Keratinocyte (primary cell): Measurements from ENCODE around the gene IL17REL.

Experiments used
- CTCF ChIP-seq, 3 experiments: IDR thresholded peaks in 1 of 3; conservative IDR thresholded peaks in 1 of 3; optimal IDR thresholded peaks in 1 of 3; 2 replicates in 2 of 3; 3 replicates in 1 of 3; pipeline versions ENCODE3 to v1.5.1; 2011; ENCODE audit warnings: low read length in 3 of 3, mild to moderate bottlenecking in 3 of 3, moderate library complexity in 2 of 3, control low read depth in 1 of 3, inconsistent platforms in 1 of 3; ENCODE audit not compliant: insufficient read depth in 2 of 3; ENCODE audit errors: extremely low read depth in 1 of 3
- EZH2 ChIP-seq: IDR thresholded peaks from one replicate; pipeline ENCODE4 v1.6.1; 2012; ENCODE audit warnings: inconsistent platforms, mild to moderate bottlenecking, low read length, moderate library complexity

GRCh38 chr22:49968313-49968830, 44.2 kb downstream of the IL17REL start:
- TF ChIP-seq CTCF (optimal IDR thresholded peaks at IDR 0.05 in 1 of 3, IDR thresholded peaks at IDR 0.05 in 1 of 3, conservative IDR thresholded peaks at IDR 0.05 in 1 of 3; ENCODE audit: extremely low read depth in 1 of 3, insufficient read depth in 2 of 3, low read length in 3 of 3) (no peak), EZH2 (no peak)
